H1 (cell line): Measurements from ENCODE around the gene SLC66A2. TPM values are rescaled to one million over a fixed set of nuclear protein-coding genes. Genes with fewer than 3 reads are reported as not detected.
A peak's percentile ranks its signal among the peaks of the same experiment; 100 is the strongest.

Source experiments
- CTCF ChIA-PET: fragments of 300-600 bp; sonication (Branson Sonifier 250); formaldehyde crosslinking; loops from one replicate; lab custom pipeline; 2021; ENCODE audit not compliant: partially characterized antibody; lab: Charles Lee
- POLR2A ChIA-PET: fragments of 300-600 bp; sonication (Branson Sonifier 250); formaldehyde crosslinking; loops from one replicate; lab custom pipeline; 2021; ENCODE audit warnings: inconsistent platforms; ENCODE audit not compliant: partially characterized antibody; lab: Charles Lee
- DNase-seq, 2 experiments: peaks; one replicate each; pipeline versions ENCODE4 v3.0.0 to v3.0.0-alpha.2; 2010 to 2022; ENCODE audit warnings: low spot score in 2 of 2, low read depth in 1 of 2, mixed read lengths in 1 of 2
- FAIRE-seq: peaks from 2 replicates; lab custom pipeline; 2011; peaks lifted over from hg19 to GRCh38; lab: Jason Lieb, UNC
- H2AFZ ChIP-seq: 2 replicates; pipeline ENCODE4 v1.8.1; 2012; ENCODE audit warnings: low read length, inconsistent platforms
- H2AK5ac ChIP-seq: 2 replicates; pipeline ENCODE4 v1.6.1; 2013; ENCODE audit warnings: low read depth, low read length
- H2BK120ac ChIP-seq: replicated peaks from 2 replicates; pipeline ENCODE3; 2013; ENCODE audit warnings: low read depth, low read length, inconsistent platforms
- H2BK12ac ChIP-seq: 2 replicates; pipeline ENCODE4 v1.6.1; 2013; ENCODE audit warnings: low read depth, low read length
- H2BK15ac ChIP-seq: 2 replicates; pipeline ENCODE4 v1.6.1; 2013; ENCODE audit warnings: low read length
- H2BK20ac ChIP-seq: 2 replicates; pipeline ENCODE4 v1.6.1; 2013; ENCODE audit warnings: low read length
- H2BK5ac ChIP-seq: 2 replicates; pipeline ENCODE4 v1.6.1; 2013; ENCODE audit warnings: low read depth, low read length
- H3K14ac ChIP-seq: 2 replicates; pipeline ENCODE4 v1.6.1; 2013; ENCODE audit warnings: inconsistent platforms; ENCODE audit not compliant: insufficient read length
- H3K18ac ChIP-seq: 2 replicates; pipeline ENCODE4 v1.6.1; 2013; ENCODE audit warnings: low read length; ENCODE audit errors: extremely low read depth
- H3K23ac ChIP-seq: 2 replicates; pipeline ENCODE4 v1.6.1; 2013; ENCODE audit warnings: inconsistent platforms; ENCODE audit not compliant: insufficient read length
- H3K23me2 ChIP-seq: 2 replicates; pipeline ENCODE4 v1.6.1; 2013; ENCODE audit warnings: low read depth, low read length
- H3K27ac ChIP-seq: 2 replicates; pipeline ENCODE4 v1.6.1; 2011; ENCODE audit warnings: low read depth, low read length, inconsistent platforms
- H3K27me3 ChIP-seq, 4 experiments: replicated peaks in 1 of 4; 1 replicate in 1 of 4; 2 replicates in 3 of 4; pipeline versions ENCODE4 v1.6.1 to v1.8.1; 2011 to 2013; ENCODE audit warnings: low read length in 3 of 4, mild to moderate bottlenecking in 3 of 4, inconsistent platforms in 2 of 4, mixed read lengths in 2 of 4, moderate library complexity in 1 of 4; ENCODE audit not compliant: control insufficient read depth in 3 of 4, insufficient read depth in 3 of 4; ENCODE audit errors: extremely low read depth in 1 of 4
- H3K36me3 ChIP-seq, 4 experiments: 2 replicates each; pipeline versions ENCODE4 v1.6.1 to v1.8.1; 2011 to 2013; ENCODE audit warnings: mild to moderate bottlenecking in 4 of 4, low read length in 3 of 4, moderate library complexity in 2 of 4, control low read depth in 1 of 4, inconsistent platforms in 1 of 4; ENCODE audit not compliant: insufficient read depth in 4 of 4, control insufficient read depth in 2 of 4
- H3K4ac ChIP-seq: replicated peaks from 2 replicates; pipeline ENCODE3; 2013; ENCODE audit warnings: low read length, low read depth, mixed read lengths, inconsistent platforms; ENCODE audit not compliant: insufficient read length
- H3K4me1 ChIP-seq, 4 experiments: replicated peaks in 1 of 4; 1 replicate in 1 of 4; 2 replicates in 3 of 4; pipeline versions ENCODE4 v1.6.1 to v1.8.1; 2011 to 2013; ENCODE audit warnings: low read length in 3 of 4, inconsistent platforms in 2 of 4, mixed read lengths in 1 of 4; ENCODE audit not compliant: insufficient read depth in 4 of 4, control insufficient read depth in 3 of 4
- H3K4me2 ChIP-seq, 2 experiments: 2 replicates each; pipeline versions ENCODE4 v1.6.1 to v1.8.1; 2011 to 2013; ENCODE audit warnings: low read depth in 2 of 2, low read length in 2 of 2, control low read depth in 1 of 2, inconsistent platforms in 1 of 2, mild to moderate bottlenecking in 1 of 2; ENCODE audit not compliant: insufficient read depth in 1 of 2
- H3K4me3 ChIP-seq, 4 experiments: fragments of 200-600, 300-600 bp in 1 of 4; sonication (generic), shearing (Covaris generic), sonication (Bioruptor Twin) in 1 of 4; 2 replicates each; pipeline versions ENCODE4 v1.5.1 to v1.8.1; 2011 to 2016; ENCODE audit warnings: low read length in 4 of 4, low read depth in 3 of 4, control low read depth in 2 of 4, inconsistent platforms in 2 of 4, mild to moderate bottlenecking in 2 of 4, mixed read lengths in 1 of 4, moderate library complexity in 1 of 4; ENCODE audit not compliant: insufficient read depth in 2 of 4; ENCODE audit errors: extremely low read depth in 1 of 4
- H3K56ac ChIP-seq: replicated peaks from 2 replicates; pipeline ENCODE3; 2013; ENCODE audit warnings: low read depth, mild to moderate bottlenecking, mixed read lengths, low read length, inconsistent platforms; ENCODE audit not compliant: insufficient read length
- H3K79me1 ChIP-seq: 2 replicates; pipeline ENCODE4 v1.6.1; 2013; ENCODE audit warnings: low read depth, low read length, control low read depth
- H3K79me2 ChIP-seq, 2 experiments: 2 replicates each; pipeline versions ENCODE4 v1.6.1 to v1.8.1; 2012 to 2013; ENCODE audit warnings: low read length in 2 of 2, mild to moderate bottlenecking in 2 of 2, inconsistent platforms in 1 of 2; ENCODE audit not compliant: insufficient read depth in 2 of 2, control insufficient read depth in 1 of 2
- H3K9ac ChIP-seq, 4 experiments: replicated peaks in 1 of 4; 1 replicate in 1 of 4; 2 replicates in 3 of 4; pipeline versions ENCODE4 v1.6.1 to v1.8.1; 2011 to 2013; ENCODE audit warnings: low read depth in 3 of 4, low read length in 3 of 4, control low read depth in 2 of 4, mild to moderate bottlenecking in 2 of 4, moderate library complexity in 2 of 4, inconsistent platforms in 1 of 4; ENCODE audit errors: extremely low read depth in 1 of 4
- H3K9me3 ChIP-seq, 2 experiments: 2 replicates each; pipeline versions ENCODE4 v1.6.1 to v1.8.1; 2012 to 2013; ENCODE audit warnings: mild to moderate bottlenecking in 2 of 2, moderate library complexity in 2 of 2, control low read depth in 1 of 2, inconsistent platforms in 1 of 2, low read depth in 1 of 2, low read length in 1 of 2, mixed read lengths in 1 of 2; ENCODE audit not compliant: insufficient read depth in 2 of 2
- H4K20me1 ChIP-seq, 2 experiments: replicated peaks in 1 of 2; 2 replicates each; pipeline versions ENCODE3 to v1.8.1; 2011 to 2013; ENCODE audit warnings: inconsistent platforms in 2 of 2, low read length in 2 of 2, mild to moderate bottlenecking in 1 of 2; ENCODE audit not compliant: insufficient read depth in 2 of 2, control insufficient read depth in 1 of 2
- H4K5ac ChIP-seq: 2 replicates; pipeline ENCODE4 v1.6.1; 2013; ENCODE audit warnings: low read length, low read depth, mixed read lengths, inconsistent platforms; ENCODE audit not compliant: insufficient read length
- H4K8ac ChIP-seq: 2 replicates; pipeline ENCODE4 v1.8.0; 2013; ENCODE audit warnings: mild to moderate bottlenecking, moderate library complexity, low read length, inconsistent platforms; ENCODE audit not compliant: insufficient read depth; ENCODE audit errors: extremely low read depth
- H4K91ac ChIP-seq: replicated peaks from 2 replicates; pipeline ENCODE3; 2013; ENCODE audit warnings: low read length, mixed read lengths, inconsistent platforms; ENCODE audit not compliant: insufficient read length
- CBX5 ChIP-seq: fragments of 300-800, 300-1000 bp; sonication (generic); IDR thresholded peaks from 2 replicates; pipeline ENCODE4 v1.7.1; 2016; ENCODE audit warnings: antibody characterized with exemption, low read length, low read depth
- CREB1 ChIP-seq: IDR thresholded peaks from 2 replicates; pipeline ENCODE4 v1.6.1; 2012; ENCODE audit warnings: inconsistent platforms
- EP300 ChIP-seq, 2 experiments: IDR thresholded peaks; 1 replicate in 1 of 2; 2 replicates in 1 of 2; pipeline ENCODE4 v1.6.1; 2011 to 2012; ENCODE audit warnings: low read depth in 2 of 2, low read length in 2 of 2, mild to moderate bottlenecking in 2 of 2, borderline replicate concordance in 1 of 2, inconsistent platforms in 1 of 2, moderate library complexity in 1 of 2
- FOSL1 ChIP-seq: IDR thresholded peaks from 2 replicates; pipeline ENCODE4 v1.6.1; 2011; ENCODE audit warnings: mild to moderate bottlenecking, low read depth, low read length, moderate library complexity; ENCODE audit not compliant: insufficient read depth
- JUND ChIP-seq: IDR thresholded peaks from 2 replicates; pipeline ENCODE4 v1.6.1; 2011; ENCODE audit warnings: mild to moderate bottlenecking, improper control_type of control experiment, low read length
- MAFK ChIP-seq: IDR thresholded peaks from 2 replicates; pipeline ENCODE4 v1.6.1; 2012; ENCODE audit warnings: low read depth, mild to moderate bottlenecking, improper control_type of control experiment, low read length
- POLR2A ChIP-seq, 2 experiments: IDR thresholded peaks; 1 replicate in 1 of 2; 2 replicates in 1 of 2; pipeline ENCODE4 v1.6.1; 2011; ENCODE audit warnings: low read depth in 2 of 2, low read length in 2 of 2, mild to moderate bottlenecking in 2 of 2; ENCODE audit errors: control extremely low read depth in 1 of 2
- RFX5 ChIP-seq: IDR thresholded peaks from 2 replicates; pipeline ENCODE4 v1.6.1; 2011; ENCODE audit warnings: low read depth, low read length, improper control_type of control experiment, borderline replicate concordance
- TAF1 ChIP-seq: IDR thresholded peaks from 2 replicates; pipeline ENCODE4 v1.6.1; 2011; ENCODE audit warnings: mild to moderate bottlenecking, low read depth, low read length
- WGBS, 2 experiments: shearing (Covaris generic) in 1 of 2; methylation state at CpG; one replicate each; pipeline versions ENCODE4 v1.1.6 to v1.1.7; 2013 to 2015; ENCODE audit warnings: low lambda C conversion rate in 2 of 2, mixed read lengths in 2 of 2, inconsistent platforms in 1 of 2, low coverage in 1 of 2, missing lambda C conversion rate in 1 of 2; ENCODE audit not compliant: insufficient replicate concordance in 2 of 2, insufficient coverage in 1 of 2, insufficient read length in 1 of 2; ENCODE audit errors: extremely low coverage in 1 of 2, missing lambda C conversion rate in 1 of 2; 5-methylcytosine and 5-hydroxymethylcytosine counted together
- polyA plus RNA-seq, 7 experiments: library from polyadenylated mRNA; depleted of rRNA in 3 of 7; stranded (reverse) in 5 of 7; unstranded in 2 of 7; fragments of >200 nt in 5 of 7; fragments of 200-250 nt in 2 of 7; gene quantifications; 1 replicate in 5 of 7; 2 replicates in 1 of 7; 4 replicates in 1 of 7; pipeline versions ENCODE4 v1.2.1 to v1.2.3, GENCODE V29; 2011 to 2013; ENCODE audit warnings: missing spikeins in 2 of 7, mixed read lengths in 2 of 7
- total RNA-seq: library from RNA; stranded (reverse); fragmentation: NEBNext Ultra II Directional; extraction: Animal tissue kit (Norgen Biotek cat#: 25700); gene quantifications from 2 replicates; pipeline ENCODE4 v1.2.1, GENCODE V29; 2021

SLC66A2 gene
- total and polyA plus RNA-seq, 2 of the 8 experiments (the other 6 are each of a cell fraction or from before 2014, with no cell fraction given) = 15.0 to 18.9 TPM

DNA sequence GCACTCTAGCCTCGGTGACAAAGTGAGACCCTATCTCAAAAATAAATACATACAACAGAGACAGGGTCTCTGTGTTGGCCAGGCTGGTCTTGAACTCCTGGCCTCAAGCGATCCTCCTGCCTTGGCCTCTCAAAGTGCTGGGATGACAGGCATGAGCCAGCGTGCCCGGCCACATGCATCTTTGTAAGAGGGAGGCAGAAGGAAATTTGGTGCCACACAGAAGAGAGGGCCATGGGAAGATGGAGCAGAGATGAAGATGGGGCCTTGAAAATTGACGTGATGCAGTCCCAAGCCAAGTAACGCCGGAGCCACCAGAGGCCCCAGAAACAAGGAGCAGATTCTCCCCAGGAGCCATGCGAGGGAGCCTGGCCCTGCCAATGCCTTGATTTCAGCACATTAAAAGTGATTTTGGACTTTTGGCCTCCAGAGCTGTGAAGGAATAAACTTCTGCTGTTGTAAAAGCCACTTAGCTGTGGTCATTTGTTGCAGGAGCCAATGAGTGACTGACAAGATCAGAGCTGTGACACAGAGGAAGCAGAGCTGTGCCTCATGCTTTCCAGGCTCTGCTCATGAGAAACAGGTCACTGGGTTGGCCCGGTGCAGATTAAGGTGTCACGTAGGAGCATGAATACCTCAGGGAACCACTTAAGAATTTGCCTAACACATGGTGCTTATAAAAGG, 2.7 kb upstream of the SLC66A2 start:
- H3K36me3 ChIP-seq = no peaks in the 10 kb centered on the region
- no peak overlapping the region for H3K23ac ChIP-seq
- peaks cover 2 to 11% (median 5%) of the 10 kb centered on the region in 4 experiments for H3K4me1 ChIP-seq
- H2BK120ac ChIP-seq = no peak overlapping the region
- H4K8ac ChIP-seq = no peak overlapping the region
- H3K4me2 ChIP-seq = peak overlapping the region in 1 of 2 experiments; percentile 58; a peak in 1 of 4 replicates
- H2AK5ac ChIP-seq = no peak overlapping the region
- no peak overlapping the region for H2BK15ac ChIP-seq
- H3K9me3 ChIP-seq = no peaks in the 10 kb centered on the region
- H3K23me2 ChIP-seq = peaks cover 14% of the 10 kb centered on the region; the same call in 1 of the 2 replicates
- H2BK12ac ChIP-seq = no peak overlapping the region
- H2AFZ ChIP-seq = no peak overlapping the region
- H3K14ac ChIP-seq = no peak overlapping the region
- no peak overlapping the region for H2BK20ac ChIP-seq
- H3K56ac ChIP-seq = no peak overlapping the region
- H3K27me3 ChIP-seq = peaks cover 10 to 47% (median 40%) of the 10 kb centered on the region in 4 experiments
- POLR2A ChIA-PET = interaction anchor here (0.9 to 1.0 kb wide), 4 partner anchors 13 to 35 kb away, joined by 3 to 4 read pairs (median 3); no protein-coding TSS in a partner anchor
- no peak overlapping the region for H3K4me3 ChIP-seq
- peaks cover 0 to 6% of the 10 kb centered on the region in 2 experiments for H4K20me1 ChIP-seq
- DNase-seq (no peak), FAIRE-seq (no peak)
- CTCF ChIA-PET = interaction anchor here (1.0 to 1.9 kb wide), 4 partner anchors 12 to 33 kb away, joined by 3 to 11 read pairs (median 6); no protein-coding TSS in a partner anchor
- H4K5ac ChIP-seq = no peak overlapping the region
- no peaks in the 10 kb centered on the region for H3K79me1 ChIP-seq
- H2BK5ac ChIP-seq = peak overlapping the region; percentile 35; the same call in 1 of the 2 replicates
- no peak overlapping the region for H3K18ac ChIP-seq
- no peak overlapping the region for H3K9ac ChIP-seq
- H3K4ac ChIP-seq = no peak overlapping the region
- 84% methylated on average over 10 of the region's 10 CpGs; no CpG with 5 or more reads in 1 of the 2 experiments for WGBS, 2 experiments
- H4K91ac ChIP-seq = no peak overlapping the region
- H3K27ac ChIP-seq = no peak overlapping the region
- peaks cover 0 to 3% of the 10 kb centered on the region in 2 experiments; a peak in 1 of 4 replicates for H3K79me2 ChIP-seq
- no peak for TF ChIP-seq RFX5
- TF ChIP-seq EP300 (IDR thresholded peaks at IDR 0.05; ENCODE audit: borderline replicate concordance in 1 of 2, low read depth in 2 of 2, low read length in 2 of 2) = no peak
- TF ChIP-seq POLR2A (IDR thresholded peaks at IDR 0.05; ENCODE audit: control extremely low read depth in 1 of 2, low read depth in 2 of 2, low read length in 2 of 2) = no peak
- TF ChIP-seq CBX5 = no peak
- TF ChIP-seq TAF1 = no peak
- TF ChIP-seq MAFK = no peak
- TF ChIP-seq JUND = no peak
- TF ChIP-seq CREB1 = no peak
- no peak for TF ChIP-seq FOSL1
